Sigmoid colon (tissue), 7 donors: Measurements from ENCODE around the gene RBM38. TPM values are rescaled to one million over a fixed set of nuclear protein-coding genes. Genes with fewer than 3 reads are reported as not detected.

ENCODE experiments used
- DNase-seq: peaks from one replicate; pipeline ENCODE4 v3.0.0-alpha.2; 2019
- H3K27ac ChIP-seq, 4 donors: fragments of 200-600 bp; sonication (generic); one replicate each; pipeline ENCODE4 v1.5.1; 2016 to 2019; ENCODE audit warnings: mild to moderate bottlenecking in 1 of 4
- H3K27me3 ChIP-seq, 3 donors: fragments of 200-600 bp; sonication (generic); one replicate each; pipeline ENCODE4 v1.5.1; 2019; ENCODE audit warnings: mild to moderate bottlenecking in 1 of 3
- H3K36me3 ChIP-seq, 4 donors: fragments of 200-600 bp; sonication (generic); one replicate each; pipeline ENCODE4 v1.5.1; 2016 to 2019
- H3K4me1 ChIP-seq, 4 donors: fragments of 200-600 bp; sonication (generic); one replicate each; pipeline ENCODE4 v1.5.1; 2017 to 2019
- H3K4me3 ChIP-seq, 4 donors: fragments of 200-600 bp; sonication (generic); one replicate each; pipeline ENCODE4 v1.5.1; 2017 to 2019; ENCODE audit warnings: mild to moderate bottlenecking in 2 of 4, moderate library complexity in 1 of 4
- H3K9me3 ChIP-seq, 4 donors: fragments of 200-600 bp in 3 of 4; sonication (generic) in 3 of 4; one replicate each; pipeline versions ENCODE4 v1.5.1 to v1.6.1; 2013 to 2019
- EP300 ChIP-seq, 4 donors: sonication (generic); formaldehyde crosslinking; IDR thresholded peaks; one replicate each; pipeline ENCODE4 v1.6.1; 2017; ENCODE audit warnings: antibody characterized with exemption in 4 of 4
- POLR2A ChIP-seq, 2 donors: fragments of 450-650 bp; IDR thresholded peaks; one replicate each; pipeline ENCODE4 v1.6.1; 2016; ENCODE audit warnings: antibody characterized with exemption in 2 of 2, mild to moderate bottlenecking in 2 of 2, moderate library complexity in 2 of 2
- POLR2AphosphoS5 ChIP-seq, 4 donors: sonication (generic); formaldehyde crosslinking; IDR thresholded peaks; one replicate each; pipeline ENCODE4 v1.6.1; 2017; ENCODE audit warnings: antibody characterized with exemption in 4 of 4
- WGBS, 2 donors: extraction: QIAGEN DNeasy Blood & Tissue Kit; methylation state at CpG; one replicate each; pipeline ENCODE4 v1.1.7; 2013; 5-methylcytosine and 5-hydroxymethylcytosine counted together
- intact Hi-C: fragments of 100-400 bp; cut with DNase I; formaldehyde crosslinking; loops from one replicate; pipeline ENCODE4 v1.15.1; 2023
- polyA plus RNA-seq, 3 donors: library from polyadenylated mRNA; stranded (reverse); fragments of 200-250 nt; gene quantifications; one replicate each; pipeline ENCODE4 v1.2.3, GENCODE V29; 2013
- total RNA-seq, 4 donors: library from RNA; depleted of rRNA; stranded (reverse); fragments of >200 nt; gene quantifications; one replicate each; pipeline ENCODE4 v1.1.0, GENCODE V29; 2016
- TF ChIP-seq, protein P1 (sequence below), 4 experiments: fragments of 450-650 bp in 3 of 4; fragments of 200-600 bp in 1 of 4; IDR thresholded peaks; one replicate each; pipeline ENCODE4 v1.5.1; 2016 to 2019; ENCODE audit warnings: antibody characterized with exemption in 4 of 4, mild to moderate bottlenecking in 3 of 4, moderate library complexity in 2 of 4
- donor health status: healthy with polysubstance abuse.
- donor health status: Bipolar disorder and iron deficiency.
- donor health status: healthy.

RBM38 gene
- total and polyA plus RNA-seq, 7 donors = 31.4 to 94.2 (median 59.9) TPM

DNA sequence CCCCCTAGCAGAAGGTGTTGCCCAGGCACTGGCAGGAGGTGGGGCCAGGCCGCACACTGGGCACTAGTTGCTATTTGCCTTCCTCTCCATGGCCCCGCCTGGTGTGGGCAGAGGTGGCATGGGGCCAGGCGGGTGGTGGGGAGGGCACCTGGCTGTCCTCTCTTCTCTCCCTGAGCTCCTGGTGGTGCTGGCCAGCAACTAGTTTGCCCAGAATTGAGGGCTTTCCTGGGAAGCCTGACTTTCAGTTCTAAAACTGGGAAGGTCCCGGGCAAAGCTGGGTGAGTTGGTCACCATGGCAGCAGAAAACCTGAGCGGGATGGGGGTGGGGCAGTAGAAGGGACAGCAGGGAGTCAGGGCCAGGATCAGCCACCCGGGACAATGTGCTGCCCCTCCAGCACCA is 48.2 kb downstream of the RBM38 start:
- peak; percentile 95 for DNase-seq
- 20 to 62% methylated on average over 6 of the region's 6 CpGs for WGBS, 2 donors
- H3K27ac ChIP-seq = peak overlapping the region; percentile 93 to 99 (median 95)
- no peak overlapping the region for H3K4me3 ChIP-seq
- no peaks in the 10 kb centered on the region for H3K36me3 ChIP-seq
- peaks cover 0 to 92% (median 85%) of the 10 kb centered on the region in 4 donors for H3K4me1 ChIP-seq
- peak in 1 of 4 donors; percentile 20 for TF ChIP-seq EP300 (IDR thresholded peaks at IDR 0.05)
- TF ChIP-seq, protein P1, sequence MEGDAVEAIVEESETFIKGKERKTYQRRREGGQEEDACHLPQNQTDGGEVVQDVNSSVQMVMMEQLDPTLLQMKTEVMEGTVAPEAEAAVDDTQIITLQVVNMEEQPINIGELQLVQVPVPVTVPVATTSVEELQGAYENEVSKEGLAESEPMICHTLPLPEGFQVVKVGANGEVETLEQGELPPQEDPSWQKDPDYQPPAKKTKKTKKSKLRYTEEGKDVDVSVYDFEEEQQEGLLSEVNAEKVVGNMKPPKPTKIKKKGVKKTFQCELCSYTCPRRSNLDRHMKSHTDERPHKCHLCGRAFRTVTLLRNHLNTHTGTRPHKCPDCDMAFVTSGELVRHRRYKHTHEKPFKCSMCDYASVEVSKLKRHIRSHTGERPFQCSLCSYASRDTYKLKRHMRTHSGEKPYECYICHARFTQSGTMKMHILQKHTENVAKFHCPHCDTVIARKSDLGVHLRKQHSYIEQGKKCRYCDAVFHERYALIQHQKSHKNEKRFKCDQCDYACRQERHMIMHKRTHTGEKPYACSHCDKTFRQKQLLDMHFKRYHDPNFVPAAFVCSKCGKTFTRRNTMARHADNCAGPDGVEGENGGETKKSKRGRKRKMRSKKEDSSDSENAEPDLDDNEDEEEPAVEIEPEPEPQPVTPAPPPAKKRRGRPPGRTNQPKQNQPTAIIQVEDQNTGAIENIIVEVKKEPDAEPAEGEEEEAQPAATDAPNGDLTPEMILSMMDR (IDR thresholded peaks at IDR 0.05) = no peak
- no peak for TF ChIP-seq POLR2A (IDR thresholded peaks at IDR 0.05)
- peak; percentile 30 to 73 (median 57) for TF ChIP-seq POLR2AphosphoS5 (IDR thresholded peaks at IDR 0.05)
- intact Hi-C loops = no loop called here
- H3K27me3 ChIP-seq = no peaks in the 10 kb centered on the region
- H3K9me3 ChIP-seq = no peaks in the 10 kb centered on the region

DNA sequence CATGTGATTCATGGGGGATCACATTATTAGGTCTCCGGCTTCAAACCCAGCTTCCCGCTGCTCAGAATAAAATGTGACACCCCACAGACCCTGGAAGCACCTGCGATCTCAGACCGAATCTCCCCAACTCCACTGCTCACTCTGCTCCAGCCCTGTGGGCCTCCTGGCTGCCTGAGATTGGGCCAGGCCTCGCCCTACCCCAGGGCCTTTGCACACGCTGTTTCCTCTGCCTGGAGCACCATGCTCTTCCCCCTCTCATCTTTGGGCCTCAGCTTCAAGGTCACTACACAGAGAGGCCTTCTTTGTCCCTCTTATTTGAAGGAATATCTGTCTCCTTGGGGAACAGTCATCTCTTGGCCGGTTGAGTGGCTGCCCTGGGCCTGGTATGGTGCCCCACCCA is 48.8 kb downstream of the RBM38 start:
- TF ChIP-seq EP300 (IDR thresholded peaks at IDR 0.05) (no peak), POLR2AphosphoS5 (IDR thresholded peaks at IDR 0.05) (no peak), POLR2A (IDR thresholded peaks at IDR 0.05) (no peak)
- TF ChIP-seq, protein P1 (IDR thresholded peaks at IDR 0.05) = no peak
- Histone ChIP-seq H3K9me3 (no peaks in the 10 kb centered on the region), H3K4me1 (peaks cover 0 to 96% (median 88%) of the 10 kb centered on the region in 4 donors), H3K36me3 (no peaks in the 10 kb centered on the region), H3K4me3 (no peak overlapping the region), H3K27ac (peak overlapping the region; percentile 93 to 99 (median 95)), H3K27me3 (no peaks in the 10 kb centered on the region)
- intact Hi-C loops = loop anchor here (1.0 to 2.0 kb wide), 2 partner anchors 29 to 48 kb away; no protein-coding TSS in a partner anchor
- WGBS, 2 donors = 84 to 92% methylated on average over 7 of the region's 7 CpGs
- no peak for DNase-seq

DNA sequence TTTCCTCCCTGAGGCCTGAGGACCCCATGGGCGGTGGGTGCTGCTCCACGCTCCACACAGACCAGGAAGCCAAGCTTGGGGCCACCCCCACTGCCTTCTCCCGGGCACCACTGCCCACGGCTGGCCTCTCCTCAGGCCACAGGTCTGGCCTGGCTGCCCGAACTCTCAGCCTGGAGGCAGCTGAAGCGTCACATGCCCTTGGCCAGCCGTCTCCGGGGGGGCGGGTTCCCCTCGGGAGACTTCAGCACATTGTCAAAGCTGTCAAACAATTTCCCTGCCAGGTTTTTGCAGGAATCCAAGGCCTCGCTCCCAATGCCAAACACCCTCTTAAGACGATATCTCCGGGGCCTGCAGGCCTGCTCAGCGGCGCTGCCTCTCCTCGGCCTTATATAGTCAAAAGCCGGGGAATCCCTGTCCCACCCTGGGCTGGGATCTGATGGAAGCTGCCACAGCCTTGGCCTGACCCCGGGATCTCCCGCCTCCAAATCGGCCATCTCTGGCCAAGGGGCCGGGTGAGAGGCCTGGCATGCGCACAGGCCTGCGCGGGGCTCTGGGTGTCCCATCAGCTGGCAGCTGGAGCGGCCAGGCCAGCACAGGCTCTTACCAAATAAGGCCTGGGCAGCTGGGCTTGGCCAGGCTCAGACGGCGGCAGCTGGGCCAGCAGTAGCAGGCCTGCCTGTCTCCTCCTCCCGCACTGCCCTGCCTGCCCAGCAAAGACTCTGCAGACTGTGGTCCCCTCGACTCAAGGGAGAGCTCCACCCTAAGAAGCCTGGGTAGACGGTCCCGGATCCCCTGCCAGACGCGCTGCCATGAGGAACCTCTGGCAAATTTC is 49.7 kb downstream of the RBM38 start:
- Histone ChIP-seq H3K27ac (peak overlapping the region; percentile 93 to 99 (median 95)), H3K9me3 (no peaks in the 10 kb centered on the region), H3K27me3 (no peaks in the 10 kb centered on the region), H3K4me3 (no peak overlapping the region), H3K4me1 (peaks cover 0 to 96% (median 89%) of the 10 kb centered on the region in 4 donors), H3K36me3 (no peaks in the 10 kb centered on the region)
- intact Hi-C loops = loop anchor here (1.0 to 2.0 kb wide), 2 partner anchors 28 to 49 kb away; no protein-coding TSS in a partner anchor
- 68% methylated on average over 33 of the region's 33 CpGs for WGBS, 2 donors
- TF ChIP-seq EP300 (IDR thresholded peaks at IDR 0.05) (peak; percentile 60 to 95 (median 90)), POLR2AphosphoS5 (IDR thresholded peaks at IDR 0.05) (peak; percentile 82 to 93 (median 86)), POLR2A (IDR thresholded peaks at IDR 0.05) (peak; percentile 52 to 73)
- TF ChIP-seq, protein P1 (IDR thresholded peaks at IDR 0.05) = no peak
- peak; percentile 97 for DNase-seq

DNA sequence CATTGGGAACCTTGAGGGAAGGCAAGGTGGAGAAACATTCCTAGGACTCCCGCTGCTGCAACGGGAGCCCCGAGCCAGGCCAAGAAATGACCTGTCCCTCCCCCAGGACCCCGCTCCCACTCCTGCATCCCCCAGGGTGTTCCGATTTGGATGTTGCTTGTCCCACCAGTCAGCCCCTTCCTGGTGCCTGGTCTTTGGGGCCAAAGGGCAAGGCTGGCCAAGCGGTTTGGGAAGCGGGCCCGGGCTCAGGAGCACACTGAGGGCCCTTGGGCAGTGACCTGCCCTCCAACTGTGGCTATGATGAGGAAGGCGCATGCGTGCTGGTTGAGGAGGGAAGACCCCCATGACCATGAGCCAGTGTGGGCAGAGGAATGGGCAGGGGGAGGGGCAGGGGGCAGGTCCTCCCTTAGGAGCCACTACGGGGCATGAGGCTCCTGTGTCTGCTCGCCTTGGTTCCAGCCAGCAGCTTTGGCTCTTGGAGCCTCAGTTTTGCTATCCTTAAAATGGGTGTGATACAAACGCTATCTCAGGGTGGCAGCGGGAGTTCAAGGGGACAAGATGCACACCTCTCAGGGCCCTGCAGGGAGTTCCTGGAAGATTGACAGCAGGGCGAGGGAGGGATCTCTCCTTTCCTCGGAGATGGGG is 50.4 kb downstream of the RBM38 start:
- Histone ChIP-seq H3K4me3 (no peak overlapping the region), H3K9me3 (no peaks in the 10 kb centered on the region), H3K27me3 (no peaks in the 10 kb centered on the region), H3K36me3 (no peaks in the 10 kb centered on the region), H3K27ac (peak overlapping the region; percentile 93 to 99 (median 95)), H3K4me1 (peaks cover 0 to 92% (median 91%) of the 10 kb centered on the region in 4 donors)
- intact Hi-C loops = loop anchor here (2.0 kb wide), 1 partner anchor 27 kb away; no protein-coding TSS in a partner anchor
- WGBS, 2 donors = 85 to 91% methylated on average over 16 of the region's 16 CpGs
- no peak for DNase-seq
- TF ChIP-seq, protein P1 (IDR thresholded peaks at IDR 0.05) = no peak
- TF ChIP-seq POLR2AphosphoS5 (IDR thresholded peaks at IDR 0.05) (no peak), EP300 (IDR thresholded peaks at IDR 0.05) (no peak), POLR2A (IDR thresholded peaks at IDR 0.05) (no peak)
